HL-60/S4 treated with phorbol 12-myristate 13-acetate at 8.2 ng/mL for 4 days and 3 days (cell line): ENCODE results near the gene NR2C2.

Experiments
- in situ Hi-C: fragments of 300-500 bp; cut with MboI; formaldehyde crosslinking; loops from 2 replicates; pipeline ENCODE4 v1.15.0; 2022; ENCODE audit warnings: low sequenced_read_pairs

Gene NR2C2

GRCh38 chr3:15094187-15094875, 146.9 kb downstream of the NR2C2 start:
- in situ Hi-C loops = no loop called here

- in situ Hi-C loops = no loop called here
Measured at GRCh38 chr3:15096046-15096445, 148.7 kb downstream of the NR2C2 start.

GRCh38 chr3:15097891-15098290, 150.5 kb downstream of the NR2C2 start:
- in situ Hi-C loops = no loop called here
